HG03108 (cell line): ENCODE results near the gene CEP170B.
"Not testable (repeated sequence)": the region's sequence is repeated elsewhere in the genome, so short reads cannot be mapped to it uniquely, and the experiment has no call there.

Experiments used
- ATAC-seq: cut with Tn5 transposase; IDR thresholded peaks from one replicate; pipeline ENCODE4 v1.9.1; 2021; ENCODE audit warnings: moderate library complexity; ENCODE audit not compliant: unreplicated experiment

CEP170B gene

GRCh38 chr14:104941508-104942365 lies 76.7 kb downstream of the CEP170B start:
- no peak for ATAC-seq

DNA sequence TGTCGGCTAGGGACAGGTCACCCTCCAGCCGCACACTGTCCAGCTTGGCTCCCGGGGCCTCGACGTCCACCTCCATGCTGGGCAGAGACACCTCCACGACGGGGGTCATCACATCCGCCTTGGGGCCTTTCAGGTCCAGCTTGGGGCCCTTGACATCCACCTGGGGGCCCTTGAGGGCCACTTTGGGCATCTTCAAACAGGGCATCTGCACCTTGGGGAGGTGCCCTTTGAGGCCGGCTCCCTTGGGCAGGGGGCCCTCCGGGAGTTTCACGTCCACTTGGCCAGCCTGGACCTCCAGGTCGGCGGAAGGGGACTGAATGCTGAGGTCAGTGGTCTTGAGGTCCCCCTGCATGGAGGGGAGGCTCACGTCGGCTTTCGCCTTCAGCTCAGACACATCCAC lies 77.5 kb downstream of the CEP170B start:
- ATAC-seq, result no peak

DNA sequence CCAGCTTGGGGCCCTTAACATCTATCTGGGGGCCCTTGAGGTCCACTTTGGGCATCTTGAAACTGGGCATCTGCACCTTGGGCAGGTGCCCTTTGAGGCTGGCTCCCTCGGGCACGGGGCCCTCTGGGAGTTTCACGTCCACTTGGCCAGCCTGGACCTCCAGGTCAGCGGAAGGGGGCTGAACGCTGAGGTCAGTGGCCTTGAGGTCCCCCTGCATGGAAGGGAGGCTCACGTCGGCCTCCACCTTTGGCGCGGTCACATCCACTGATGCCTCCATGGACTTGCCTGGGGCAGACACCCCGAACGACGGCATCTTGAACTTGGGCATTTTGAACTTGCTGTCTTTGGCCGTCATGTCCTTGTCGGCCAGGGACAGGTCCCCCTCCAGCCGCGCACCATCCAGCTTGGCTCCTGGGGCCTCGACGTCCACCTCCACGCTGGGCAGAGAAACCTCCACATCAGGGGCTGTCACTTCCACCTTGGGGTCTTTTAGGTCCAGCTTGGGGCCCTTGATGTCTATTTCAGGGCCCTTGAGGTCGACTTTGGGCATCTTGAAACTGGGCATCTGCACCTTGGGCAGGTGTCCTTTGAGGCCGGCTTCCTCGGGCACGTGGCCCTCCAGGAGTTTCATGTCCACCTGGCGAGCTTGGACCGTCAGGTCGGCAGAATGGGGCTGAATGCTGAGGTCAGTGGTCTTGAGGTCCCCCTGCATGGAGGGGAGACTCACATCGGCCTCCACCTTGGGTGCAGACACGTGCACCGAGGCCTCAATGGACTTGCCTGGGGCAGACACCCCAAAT lies 78.3 kb downstream of the CEP170B start:
- ATAC-seq, result not testable (repeated sequence)

DNA sequence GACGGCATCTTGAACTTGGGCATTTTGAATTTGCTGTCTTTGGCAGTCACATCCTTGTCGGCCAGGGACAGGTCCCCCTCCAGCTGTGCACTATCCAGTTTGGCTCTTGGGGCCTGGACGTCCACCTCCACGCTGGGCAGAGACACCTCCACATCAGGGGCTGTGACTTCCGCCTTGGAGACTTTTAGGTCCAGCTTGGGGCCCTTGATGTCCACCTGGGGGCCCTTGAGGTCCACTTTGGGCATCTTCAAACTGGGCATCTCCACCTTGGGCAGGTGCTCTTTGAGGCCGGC lies 78.9 kb downstream of the CEP170B start:
- not testable (repeated sequence) for ATAC-seq

DNA sequence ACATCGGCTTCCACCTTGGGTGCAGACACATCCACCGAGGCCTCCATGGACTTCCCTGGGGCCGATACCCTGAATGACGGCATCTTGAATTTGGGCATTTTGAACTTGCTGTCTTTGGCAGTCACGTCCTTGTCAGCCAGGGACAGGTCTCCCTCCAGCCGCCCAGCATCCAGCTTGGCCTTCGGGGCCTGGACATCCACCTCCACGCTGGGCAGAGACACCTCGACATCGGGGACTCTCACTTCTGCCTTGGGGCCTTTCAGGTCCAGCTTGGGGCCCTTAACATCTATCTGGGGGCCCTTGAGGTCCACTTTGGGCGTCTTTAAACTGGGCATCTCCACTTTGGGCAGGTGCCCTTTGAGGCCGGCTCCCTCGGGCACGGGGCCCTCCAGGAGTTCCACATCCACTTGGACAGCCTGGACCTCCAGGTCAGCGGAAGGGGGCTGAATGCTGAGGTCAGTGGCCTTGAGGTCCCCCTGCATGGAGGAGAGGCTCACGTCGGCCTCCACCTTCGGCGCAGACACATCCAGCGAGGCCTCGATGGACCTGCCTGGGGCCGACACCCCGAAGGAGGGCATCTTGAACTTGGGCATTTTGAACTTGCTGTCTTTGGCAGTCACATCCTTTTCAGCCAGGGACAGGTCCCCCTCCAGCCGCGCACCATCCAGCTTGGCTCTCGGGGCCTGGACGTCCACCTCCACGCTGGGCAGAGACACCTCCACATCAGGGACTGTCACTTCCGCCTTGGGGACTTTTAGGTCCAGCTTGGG lies 79.6 kb downstream of the CEP170B start:
- not testable (repeated sequence) for ATAC-seq

- not testable (repeated sequence) for ATAC-seq
Measured at GRCh38 chr14:104945266-104945665, 80.2 kb downstream of the CEP170B start.
